H1 (cell line): ENCODE data around the gene NEGR1.

Experiments
- CTCF ChIP-seq, 3 experiments: IDR thresholded peaks; 1 replicate in 2 of 3; 2 replicates in 1 of 3; pipeline versions ENCODE4 v1.5.1 to v1.6.1; 2011; ENCODE audit warnings: low read length in 3 of 3, mild to moderate bottlenecking in 3 of 3, inconsistent platforms in 2 of 3, low read depth in 1 of 3, moderate library complexity in 1 of 3; ENCODE audit not compliant: insufficient read depth in 1 of 3; ENCODE audit errors: control extremely low read depth in 1 of 3
- JUND ChIP-seq: IDR thresholded peaks from 2 replicates; pipeline ENCODE4 v1.6.1; 2011; ENCODE audit warnings: mild to moderate bottlenecking, improper control_type of control experiment, low read length
- NRF1 ChIP-seq: IDR thresholded peaks from 2 replicates; pipeline ENCODE4 v1.6.1; 2011; ENCODE audit warnings: mild to moderate bottlenecking, low read depth, low read length, improper control_type of control experiment
- PHF8 ChIP-seq: fragments of 200-600 bp; sonication (generic); conservative IDR thresholded peaks from 2 replicates; pipeline ENCODE4 v1.7.1; 2012; ENCODE audit warnings: low read depth, mild to moderate bottlenecking, inconsistent platforms, low read length, moderate library complexity
- POLR2AphosphoS5 ChIP-seq: IDR thresholded peaks from 2 replicates; pipeline ENCODE4 v1.6.1; 2011; ENCODE audit warnings: low read depth, low read length
- SRF ChIP-seq: IDR thresholded peaks from 2 replicates; pipeline ENCODE4 v1.6.1; 2011; ENCODE audit warnings: mild to moderate bottlenecking, low read depth, low read length, moderate library complexity
- TEAD4 ChIP-seq: IDR thresholded peaks from 2 replicates; pipeline ENCODE4 v1.6.1; 2012; ENCODE audit warnings: low read depth, low read length, inconsistent platforms, mixed read lengths

GRCh38 chr1:71390518-71390917 lies 891.8 kb downstream of the NEGR1 start:
- no peak for TF ChIP-seq CTCF (IDR thresholded peaks at IDR 0.05; ENCODE audit: control extremely low read depth in 1 of 3, insufficient read depth in 1 of 3, low read depth in 1 of 3, low read length in 3 of 3)
- no peak for TF ChIP-seq POLR2AphosphoS5
- no peak for TF ChIP-seq PHF8
- no peak for TF ChIP-seq JUND
- no peak for TF ChIP-seq NRF1
- no peak for TF ChIP-seq SRF
- TF ChIP-seq TEAD4 = no peak
